ENCODE measurements around the gene CUX1. TPM values are rescaled to one million over a fixed set of nuclear protein-coding genes. Genes with fewer than 3 reads are reported as not detected.

Gene CUX1
- total RNA-seq, 1 donor from 2014 or later: 50.6 TPM

GRCh38 chr7:102216573-102217314, 399.3 kb downstream of the CUX1 start:
- H3K27ac Mint-ChIP-seq (ENCODE audit: unreplicated experiment): no peak overlapping the region
- TF ChIP-seq CTCF (IDR thresholded peaks at IDR 0.05; ENCODE audit: insufficient read depth, low read depth, low read length) (no peak), EZH2 (IDR thresholded peaks at IDR 0.05; ENCODE audit: insufficient read depth, low read length) (no peak)
- H3K36me3 ChIP-seq (ENCODE audit: insufficient read depth, low read length): peaks cover 2% of the 10 kb centered on the region
- H4K20me1 ChIP-seq (ENCODE audit: insufficient read depth, low read length): no peaks in the 10 kb centered on the region
- no peak for FAIRE-seq
- no peak overlapping the region for H3K4me2 ChIP-seq (ENCODE audit: low read length)
- no peaks in the 10 kb centered on the region for H3K79me2 ChIP-seq (ENCODE audit: insufficient read depth, low read length)
- no peaks in the 10 kb centered on the region for H3K9me3 Mint-ChIP-seq (ENCODE audit: unreplicated experiment)
- H3K4me3 Mint-ChIP-seq (ENCODE audit: unreplicated experiment): no peak overlapping the region
- H2AFZ ChIP-seq (ENCODE audit: low read depth, low read length): no peak overlapping the region
- DNase-seq (ENCODE audit: low read depth): no peak
- H3K4me1 Mint-ChIP-seq (ENCODE audit: low read depth, unreplicated experiment): peaks cover 6% of the 10 kb centered on the region
- H3K27me3 ChIP-seq (ENCODE audit: insufficient read depth, low read length): no peaks in the 10 kb centered on the region
- no peaks in the 10 kb centered on the region for H3K27me3 Mint-ChIP-seq (ENCODE audit: low read depth, unreplicated experiment)
- H3K27ac ChIP-seq (ENCODE audit: low read depth, low read length): no peak overlapping the region
- peaks cover 13% of the 10 kb centered on the region for H3K36me3 Mint-ChIP-seq (ENCODE audit: low read depth, unreplicated experiment)
- H3K9ac ChIP-seq (ENCODE audit: low read length): no peak overlapping the region
- peaks cover 14% of the 10 kb centered on the region for H3K4me1 ChIP-seq (ENCODE audit: insufficient read depth, low read length)
- H3K4me3 ChIP-seq (ENCODE audit: insufficient read depth, low read depth, low read length): no peak overlapping the region
- H3K9me3 ChIP-seq (ENCODE audit: insufficient read depth, low read depth, low read length): no peaks in the 10 kb centered on the region

GRCh38 chr7:102220229-102220850, 402.9 kb downstream of the CUX1 start:
- TF ChIP-seq EZH2 (IDR thresholded peaks at IDR 0.05; ENCODE audit: insufficient read depth, low read length) (no peak), CTCF (IDR thresholded peaks at IDR 0.05; ENCODE audit: insufficient read depth, low read depth, low read length) (no peak)
- H3K4me3 Mint-ChIP-seq (ENCODE audit: unreplicated experiment): no peak overlapping the region
- Histone ChIP-seq H3K4me1 (ENCODE audit: insufficient read depth, low read length) (peaks cover 28% of the 10 kb centered on the region), H3K9ac (ENCODE audit: low read length) (peak overlapping the region; percentile 58), H3K79me2 (ENCODE audit: insufficient read depth, low read length) (no peaks in the 10 kb centered on the region), H3K27me3 (ENCODE audit: insufficient read depth, low read length) (no peaks in the 10 kb centered on the region), H3K27ac (ENCODE audit: low read depth, low read length) (peak overlapping the region; percentile 79), H2AFZ (ENCODE audit: low read depth, low read length) (no peak overlapping the region), H3K36me3 (ENCODE audit: insufficient read depth, low read length) (no peaks in the 10 kb centered on the region), H3K4me3 (ENCODE audit: insufficient read depth, low read depth, low read length) (no peak overlapping the region), H3K9me3 (ENCODE audit: insufficient read depth, low read depth, low read length) (no peaks in the 10 kb centered on the region), H4K20me1 (ENCODE audit: insufficient read depth, low read length) (no peaks in the 10 kb centered on the region), H3K4me2 (ENCODE audit: low read length) (peak overlapping the region; percentile 80)
- H3K36me3 Mint-ChIP-seq (ENCODE audit: low read depth, unreplicated experiment): peaks cover 10% of the 10 kb centered on the region
- H3K27ac Mint-ChIP-seq (ENCODE audit: unreplicated experiment): no peak overlapping the region
- H3K27me3 Mint-ChIP-seq (ENCODE audit: low read depth, unreplicated experiment): no peaks in the 10 kb centered on the region
- no peak for FAIRE-seq
- DNase-seq (ENCODE audit: low read depth): no peak
- peaks cover 6% of the 10 kb centered on the region for H3K4me1 Mint-ChIP-seq (ENCODE audit: low read depth, unreplicated experiment)
- H3K9me3 Mint-ChIP-seq (ENCODE audit: unreplicated experiment): no peaks in the 10 kb centered on the region

Data from astrocyte (in vitro differentiated cells and primary cell).